Measurements from ENCODE around the gene DSC3.
A peak's percentile ranks its signal among the peaks of the same experiment; 100 is the strongest.

Gene DSC3

DNA sequence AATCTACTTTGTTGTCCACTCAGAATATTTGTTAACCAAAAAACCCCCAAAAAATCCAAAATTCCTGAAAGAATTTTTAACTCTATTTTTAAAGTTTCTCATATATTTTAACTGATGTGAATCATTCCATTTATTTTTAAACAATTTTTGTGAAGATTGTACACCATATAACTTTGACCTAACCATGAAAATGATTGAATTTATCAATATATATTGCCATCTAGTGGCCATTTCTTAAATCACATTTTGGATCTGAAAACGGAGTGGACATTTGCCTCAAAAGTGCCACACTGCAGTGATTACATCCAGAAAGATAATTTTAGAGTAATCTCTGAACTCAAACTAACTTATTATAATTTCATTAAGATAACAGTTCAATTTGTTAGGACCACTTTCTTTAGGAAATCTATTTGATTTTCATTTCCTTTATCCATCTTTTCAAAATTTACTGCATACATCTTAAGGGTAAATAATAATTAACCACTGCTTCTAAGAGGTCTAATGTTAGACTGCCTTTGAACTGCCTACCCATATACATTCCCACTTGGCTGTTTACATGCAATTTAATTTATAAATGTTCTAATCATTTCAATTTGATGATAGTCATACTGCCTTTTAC lies 71.1 kb downstream of the DSC3 start:
- DNase-seq (ENCODE audit: low read depth): peak; percentile 17

DNA sequence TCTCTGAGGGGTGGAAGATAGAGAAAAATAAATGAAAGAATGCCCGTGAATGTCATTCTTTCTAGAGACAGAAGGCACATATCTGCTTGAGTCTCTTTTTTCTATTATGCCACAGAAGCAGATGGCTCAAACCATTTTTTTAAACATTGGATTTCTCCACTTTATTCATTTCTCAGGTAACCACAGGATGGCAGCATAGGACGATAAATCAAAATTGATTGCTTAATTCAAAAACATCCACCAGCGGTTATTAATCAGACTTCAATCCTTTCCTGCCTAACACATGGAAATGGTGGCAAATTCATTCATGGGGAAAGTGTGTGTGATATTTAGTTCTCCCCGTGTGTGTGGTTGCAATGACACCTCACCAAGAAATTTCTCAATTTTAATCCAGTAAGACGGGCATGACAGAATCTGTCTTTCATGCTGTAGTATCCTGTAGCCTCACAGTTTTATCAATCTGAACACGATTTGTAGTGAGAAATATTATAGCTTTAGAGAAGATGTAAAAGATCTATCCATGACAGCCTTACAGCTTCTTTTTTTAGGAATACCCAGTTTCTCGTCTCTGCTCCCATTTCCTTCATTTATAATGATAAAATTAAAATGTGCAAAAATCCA lies 72.2 kb downstream of the DSC3 start:
- DNase-seq (ENCODE audit: low read depth): peak; percentile 33

DNA sequence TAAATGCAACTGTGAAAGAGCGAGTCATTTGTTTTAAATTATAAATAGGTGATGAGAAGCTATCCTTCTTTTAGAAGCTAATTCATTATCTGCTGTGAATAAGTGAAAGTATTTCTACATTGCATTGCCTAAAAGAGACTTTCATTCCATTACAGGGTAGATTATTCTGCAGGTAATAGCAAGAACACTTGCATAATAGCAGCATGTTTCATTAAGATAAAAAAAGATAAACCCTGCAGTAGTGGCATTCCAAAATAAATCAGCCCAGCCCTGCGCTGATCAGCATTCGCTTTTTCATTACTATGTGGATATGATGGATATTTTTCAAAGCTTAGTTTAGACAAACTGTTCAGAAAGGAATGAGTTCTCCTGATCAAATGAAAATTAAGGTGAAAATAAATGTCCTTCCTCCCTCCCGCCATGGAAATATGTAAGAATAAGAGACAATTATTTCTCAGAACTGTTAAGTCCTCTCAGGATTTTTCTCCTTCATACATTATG lies 72.8 kb downstream of the DSC3 start:
- DNase-seq (ENCODE audit: low read depth): no peak

DNA sequence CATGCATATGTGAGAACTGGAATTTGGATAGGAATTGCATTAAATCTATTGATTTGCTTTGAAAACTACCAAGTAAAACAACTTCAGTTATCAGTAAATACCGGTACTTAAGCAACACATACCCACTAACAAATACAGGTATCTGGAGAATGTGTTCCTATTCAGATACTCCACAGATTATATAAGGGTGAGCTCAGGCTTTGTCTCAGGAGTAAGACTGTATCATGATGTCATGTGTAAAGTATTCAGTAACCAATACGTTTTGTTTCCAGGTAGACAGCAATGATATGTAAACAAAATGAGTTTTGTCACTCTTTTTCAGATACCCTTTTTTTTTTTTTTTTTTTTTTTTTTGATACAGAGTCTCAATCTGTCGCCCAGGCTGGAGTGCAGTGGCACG lies 74.8 kb downstream of the DSC3 start:
- no peak for DNase-seq (ENCODE audit: low read depth)

DNA sequence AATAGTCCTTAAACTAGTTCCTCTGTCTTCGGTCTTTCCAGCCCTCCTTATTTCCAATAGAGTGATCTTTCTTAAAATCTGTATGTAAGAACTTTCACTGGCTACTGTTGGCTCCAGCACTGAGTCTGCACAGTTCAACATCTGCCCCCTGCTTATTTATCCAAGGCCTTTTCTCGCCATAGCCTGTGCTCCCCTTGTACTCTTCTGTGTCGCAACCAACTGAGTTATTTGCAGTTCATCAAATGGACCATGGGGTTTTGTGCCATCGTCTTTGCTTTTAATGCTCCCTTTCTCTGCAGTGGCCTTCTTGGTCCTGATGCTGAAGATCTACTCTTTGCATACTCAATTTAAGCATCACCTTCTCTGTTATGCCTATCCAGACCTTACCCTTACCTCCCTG lies 77.3 kb downstream of the DSC3 start:
- DNase-seq (ENCODE audit: low read depth): no peak

DNA sequence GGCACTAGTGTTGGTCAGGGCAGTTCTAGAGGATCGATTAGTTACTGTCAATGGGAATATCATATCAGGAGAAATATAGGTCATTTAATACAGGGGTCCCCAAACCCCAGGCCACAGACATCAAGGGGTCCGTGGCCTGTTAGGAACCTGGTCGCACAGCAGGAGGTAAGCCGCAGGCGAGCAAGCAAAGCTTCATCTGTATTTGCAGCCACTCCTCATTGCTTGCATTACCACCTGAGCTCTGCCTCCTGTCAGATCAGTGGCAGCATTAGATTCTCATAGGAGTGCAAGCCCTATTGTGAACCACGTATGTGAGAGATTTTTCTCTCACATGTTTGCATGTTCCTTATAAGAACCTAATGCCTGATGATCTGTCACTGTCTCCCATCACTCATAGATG lies 81.9 kb downstream of the DSC3 start:
- no peak for DNase-seq (ENCODE audit: low read depth)

DNA sequence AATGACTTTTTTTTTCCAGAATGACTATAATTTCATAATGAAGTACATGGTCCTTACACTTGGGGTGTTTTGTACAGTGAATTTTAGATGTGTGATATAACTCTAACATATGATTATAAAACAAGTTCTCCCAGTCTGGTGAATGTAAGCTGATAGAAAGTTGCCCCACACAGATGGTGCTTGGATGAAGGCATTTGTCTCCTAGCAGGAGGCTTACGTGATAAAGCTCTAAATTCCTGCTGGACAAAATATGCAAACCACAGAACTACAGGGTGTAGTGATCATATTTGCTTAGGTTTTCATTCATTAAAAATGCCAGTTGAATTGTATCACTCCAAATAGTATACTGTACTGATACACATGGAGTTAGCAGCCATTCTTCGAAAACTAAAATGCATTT lies 85.5 kb downstream of the DSC3 start:
- DNase-seq (ENCODE audit: low read depth): peak; percentile 19

DNA sequence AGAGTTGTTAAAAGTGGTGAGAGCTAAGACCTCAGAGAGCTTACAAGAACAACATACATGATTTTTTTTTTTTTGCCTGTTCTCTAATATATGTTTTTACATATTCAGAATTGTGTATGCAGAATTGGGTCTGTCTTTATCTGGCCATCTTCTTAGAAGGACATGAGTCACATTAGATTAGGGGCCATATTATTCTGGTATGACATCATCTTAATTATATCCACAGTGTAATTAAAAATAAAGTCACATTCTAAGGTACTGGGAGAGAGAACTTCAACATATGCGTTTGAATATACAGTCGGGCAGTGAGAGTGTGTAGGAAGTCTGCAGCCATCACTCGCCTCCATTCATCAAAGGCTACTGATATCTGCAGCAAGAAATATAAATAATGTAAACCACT lies 88.3 kb downstream of the DSC3 start:
- DNase-seq (ENCODE audit: low read depth): no peak

DNA sequence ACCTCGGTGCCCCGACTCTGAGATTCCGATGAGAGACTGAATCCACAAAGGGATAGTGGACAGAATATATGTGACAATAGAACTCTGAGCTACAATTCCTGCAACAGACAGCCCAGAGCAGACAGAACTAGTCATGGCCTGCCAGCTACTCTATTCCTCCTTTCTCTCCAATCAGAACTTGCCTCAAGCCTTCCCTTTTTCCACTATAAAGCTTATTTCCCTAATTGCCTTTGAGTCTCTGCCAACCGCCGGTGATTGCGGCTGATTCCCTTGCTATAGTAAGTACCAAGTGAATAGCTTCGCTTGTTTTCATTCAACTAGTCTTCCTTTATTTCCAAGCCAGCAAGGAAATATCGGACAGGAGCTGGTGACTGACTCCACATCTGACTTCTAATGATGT lies 96.8 kb downstream of the DSC3 start:
- no peak for DNase-seq (ENCODE audit: low read depth)

DNA sequence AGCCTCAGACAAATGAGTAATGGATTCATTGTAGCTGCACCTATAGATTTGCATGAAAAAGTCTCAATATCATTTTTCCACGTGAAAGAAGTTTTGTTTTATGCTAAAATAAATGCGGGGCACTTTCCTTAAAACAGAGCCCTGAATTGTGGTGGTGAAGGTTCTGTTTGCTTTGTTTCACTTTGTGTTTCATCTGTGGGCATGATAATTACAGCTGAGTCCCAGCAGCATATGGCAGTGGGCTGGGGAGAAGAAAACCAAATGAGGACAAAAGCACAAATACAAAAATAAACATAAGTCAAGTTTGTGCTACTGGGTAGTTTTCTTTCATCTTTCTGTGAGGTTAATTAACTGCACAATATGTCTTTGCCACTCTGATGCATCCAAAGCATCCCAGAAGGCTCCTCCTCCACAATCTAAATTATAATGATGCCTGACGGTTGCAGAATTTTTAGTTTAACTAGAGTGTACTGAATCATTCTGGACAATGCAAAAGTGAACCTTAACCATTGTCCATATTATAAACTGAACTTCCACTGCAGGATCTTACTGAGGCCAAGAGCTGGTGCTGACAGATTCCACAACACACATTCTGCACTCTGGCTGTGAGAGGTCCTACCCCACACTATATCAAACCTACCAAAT lies 97.6 kb downstream of the DSC3 start:
- no peak for DNase-seq (ENCODE audit: low read depth)

DNA sequence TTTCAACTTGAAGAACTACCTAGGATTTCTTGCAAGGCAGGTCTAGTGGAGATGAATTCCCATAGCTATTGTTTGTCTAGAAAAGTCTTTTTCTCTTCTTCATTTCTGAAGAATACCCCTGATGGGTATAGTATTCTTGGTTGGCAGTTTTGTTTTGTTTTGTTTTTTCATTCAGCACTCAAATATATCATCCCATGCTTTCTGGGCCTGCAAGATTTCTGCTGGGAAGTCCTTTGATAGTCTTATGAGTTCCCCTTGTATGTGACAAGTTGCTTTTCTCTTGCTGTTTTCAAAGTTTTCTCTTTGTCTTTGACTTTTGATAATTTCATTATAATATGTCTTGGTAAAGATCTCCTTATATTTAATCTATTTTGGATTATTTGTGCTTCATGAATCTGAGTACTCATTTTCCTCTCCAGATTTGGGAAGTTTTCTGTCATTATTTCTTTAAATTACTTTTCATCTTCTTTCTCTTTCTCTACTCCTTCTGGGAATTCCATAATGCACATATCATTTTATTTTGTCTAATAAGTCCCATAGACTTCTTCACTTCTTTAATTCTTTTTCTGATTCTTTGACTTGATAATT lies 101.5 kb downstream of the DSC3 start:
- no peak for DNase-seq (ENCODE audit: low read depth)

Measured in iris pigment epithelial cell (primary cell).